K562 (cell line): Measurements from ENCODE around the gene GASK1A. TPM values are rescaled to one million over a fixed set of nuclear protein-coding genes. Genes with fewer than 3 reads are reported as not detected.
A peak's percentile ranks its signal among the peaks of the same experiment; 100 is the strongest.

Experiments
- ATAC-seq: fragments of 200-7000 bp; cut with Tn5 transposase; 3 replicates; pipeline ENCODE4 v1.9.1; 2020; ENCODE audit warnings: moderate library complexity
- BruUV-seq: library from RNA; stranded (reverse); fragments of 400-500 nt; replicated peaks from 2 replicates; lab custom pipeline; 2021; lab: Mats Ljungman, UMichigan
- CTCF ChIA-PET: fragments of 300-600 bp; formaldehyde crosslinking; extraction: SDS; loops from one replicate; lab custom pipeline; 2021; ENCODE audit warnings: low intra/inter-chr PET ratio; lab: Yijun Ruan, JAX
- POLR2A ChIA-PET: fragments of 300-600, 350-650 bp; sonication (Branson Sonifier 250); formaldehyde crosslinking; extraction: SDS; loops from one replicate; lab custom pipeline; 2021; ENCODE audit warnings: antibody characterized with exemption, inconsistent platforms; lab: Yijun Ruan, JAX
- DNase-seq, 4 experiments: peaks; one replicate each; pipeline versions ENCODE4 v3.0.0 to v3.0.0-alpha.2; 2011 to 2018; ENCODE audit warnings: low spot score in 3 of 4, mixed read lengths in 3 of 4; ENCODE audit errors: extremely low read depth in 1 of 4
- FAIRE-seq: peaks from 2 replicates; lab custom pipeline; 2011; peaks lifted over from hg19 to GRCh38; lab: Jason Lieb, UNC
- H2AFZ ChIP-seq: 2 replicates; pipeline ENCODE4 v1.6.0; 2011; ENCODE audit warnings: low read depth, low read length, control low read depth, inconsistent platforms
- H3K27ac ChIP-seq: fragments of 200-600 bp; 3 replicates; pipeline ENCODE4 v1.8.0; 2011; ENCODE audit warnings: low read depth, mild to moderate bottlenecking, control low read depth, inconsistent platforms, low read length, moderate library complexity, mixed read lengths; ENCODE audit errors: extremely low read depth
- H3K27me3 ChIP-seq, 2 experiments: fragments of 300-600 bp in 1 of 2; 2 replicates in 1 of 2; 3 replicates in 1 of 2; pipeline versions ENCODE4 v1.6.0 to v1.8.0; 2011; ENCODE audit warnings: inconsistent platforms in 2 of 2, low read length in 2 of 2, mild to moderate bottlenecking in 1 of 2, mixed read lengths in 1 of 2, moderate library complexity in 1 of 2; ENCODE audit not compliant: control insufficient read depth in 2 of 2, insufficient read depth in 2 of 2
- H3K36me3 ChIP-seq: fragments of 300-600 bp; 3 replicates; pipeline ENCODE4 v1.8.0; 2011; ENCODE audit warnings: mild to moderate bottlenecking, low read length, inconsistent platforms; ENCODE audit not compliant: control insufficient read depth, insufficient read depth
- H3K4me1 ChIP-seq, 2 experiments: fragments of 200-600 bp in 1 of 2; replicated peaks in 1 of 2; 2 replicates in 1 of 2; 3 replicates in 1 of 2; pipeline versions ENCODE4 v1.5.1 to v1.8.0; 2011; ENCODE audit warnings: inconsistent platforms in 2 of 2, low read length in 2 of 2, mild to moderate bottlenecking in 1 of 2, mixed read lengths in 1 of 2, moderate library complexity in 1 of 2; ENCODE audit not compliant: control insufficient read depth in 2 of 2, insufficient read depth in 2 of 2
- H3K4me2 ChIP-seq: 2 replicates; pipeline ENCODE4 v1.6.1; 2011; ENCODE audit warnings: low read length, control low read depth, inconsistent platforms, mixed read lengths; ENCODE audit not compliant: insufficient read depth
- H3K4me3 ChIP-seq: fragments of 200-600 bp; sonication (generic), shearing (Covaris generic); 2 replicates; pipeline ENCODE4 v1.5.1; 2016; ENCODE audit warnings: control low read depth, inconsistent platforms
- H3K79me2 ChIP-seq: fragments of 200-600 bp; 3 replicates; pipeline ENCODE4 v1.8.0; 2011; ENCODE audit warnings: low read length, inconsistent platforms; ENCODE audit not compliant: control insufficient read depth, insufficient read depth
- H3K9ac ChIP-seq, 2 experiments: 2 replicates each; pipeline versions ENCODE4 v1.6.0 to v1.6.1; 2011; ENCODE audit warnings: low read depth in 2 of 2, low read length in 2 of 2, control low read depth in 1 of 2, inconsistent platforms in 1 of 2, mild to moderate bottlenecking in 1 of 2, mixed read lengths in 1 of 2; ENCODE audit not compliant: insufficient read depth in 1 of 2
- H3K9me1 ChIP-seq: one replicate; pipeline ENCODE4 v1.6.0; 2011; ENCODE audit warnings: inconsistent platforms, mild to moderate bottlenecking, low read length, moderate library complexity; ENCODE audit not compliant: control insufficient read depth, insufficient read depth
- H3K9me3 ChIP-seq: replicated peaks from 2 replicates; pipeline ENCODE4 v1.5.1; 2011; ENCODE audit warnings: low read depth, low read length, inconsistent platforms; ENCODE audit not compliant: control insufficient read depth, insufficient read depth
- H4K20me1 ChIP-seq: replicated peaks from 2 replicates; pipeline ENCODE4 v1.6.1; 2011; ENCODE audit warnings: low read length, inconsistent platforms, mixed read lengths; ENCODE audit not compliant: control insufficient read depth, insufficient read depth
- CTCF ChIP-seq, 3 experiments: IDR thresholded peaks in 2 of 3; conservative IDR thresholded peaks in 1 of 3; 2 replicates each; pipeline ENCODE4 v1.5.1; 2011 to 2012; ENCODE audit warnings: low read length in 3 of 3, mild to moderate bottlenecking in 3 of 3, control low read depth in 2 of 3, improper control_type of control experiment in 1 of 3, inconsistent platforms in 1 of 3, low read depth in 1 of 3, mixed read lengths in 1 of 3, moderate library complexity in 1 of 3; ENCODE audit not compliant: insufficient read depth in 2 of 3
- HBP1 ChIP-seq: fragments of 450-650 bp; formaldehyde crosslinking; IDR thresholded peaks from 2 replicates; pipeline ENCODE4 v1.4.0; 2022; ENCODE audit warnings: missing genetic modification characterization
- HES1 ChIP-seq: fragments of 450-650 bp; IDR thresholded peaks from 2 replicates; pipeline ENCODE4 v1.6.1; 2016; ENCODE audit warnings: low read depth, mild to moderate bottlenecking, moderate library complexity
- HOXB6 ChIP-seq: fragments of 250-450 bp; sonication (Bioruptor Pico); IDR thresholded peaks from 2 replicates; pipeline ENCODE4 v1.5.1; 2022; ENCODE audit warnings: mild to moderate bottlenecking, borderline replicate concordance
- WGBS: fragments of 100-300 bp; shearing (Covaris generic); methylation state at CpG from one replicate; pipeline ENCODE4 v1.1.6; 2016; ENCODE audit warnings: low coverage, mixed read lengths; ENCODE audit not compliant: insufficient coverage; ENCODE audit errors: missing lambda C conversion rate; 5-methylcytosine and 5-hydroxymethylcytosine counted together
- in situ Hi-C: fragments of 300-500 bp; cut with MboI; formaldehyde crosslinking; loops from 4 replicates; pipeline ENCODE4 v1.15.0; 2018; ENCODE audit warnings: inconsistent platforms, mixed read lengths
- intact Hi-C: fragments of 100-400 bp; cut with micrococcal nuclease; formaldehyde crosslinking; loops from 2 replicates; pipeline ENCODE4 v1.14.2; 2022
- polyA plus RNA-seq, 8 experiments: library from polyadenylated mRNA; depleted of rRNA in 4 of 8; stranded (reverse) in 5 of 8; unstranded in 3 of 8; fragments of >200 nt; fragmentation: Nextera tagmentation in 2 of 8; fragmentation: Illumina TruSeq in 1 of 8; extraction: Ambion mirVana in 2 of 8; extraction: Trizol in 1 of 8; gene quantifications; 2 replicates each; pipeline versions ENCODE4 v1.2.1 to v1.2.3, GENCODE V29; 2011 to 2014; ENCODE audit warnings: inconsistent platforms in 1 of 8, missing spikeins in 1 of 8
- total RNA-seq, 7 experiments: library from RNA; depleted of rRNA in 6 of 7; stranded (reverse); fragments of >200 nt in 6 of 7; fragmentation: Illumina TruSeq in 2 of 7; extraction: Trizol in 2 of 7; gene quantifications; 2 replicates each; pipeline versions ENCODE4 v1.2.1 to v1.2.3, GENCODE V29; 2011 to 2021; ENCODE audit warnings: low replicate concordance in 1 of 7

Gene GASK1A
- total and polyA plus RNA-seq, 9 of the 15 experiments (the other 6 are each of a cell fraction or from before 2014, with no cell fraction given), result 0.04 to 0.11 (median 0.05) TPM; not detected in 5

GRCh38 chr3:43009547-43009946 lies 30.4 kb downstream of the GASK1A start:
- Histone ChIP-seq H3K27ac (no peak overlapping the region), H3K79me2 (no peaks in the 10 kb centered on the region), H3K9ac (no peak overlapping the region), H3K9me1 (no peaks in the 10 kb centered on the region), H3K4me1 (no peaks in the 10 kb centered on the region), H4K20me1 (no peaks in the 10 kb centered on the region), H2AFZ (no peak overlapping the region), H3K4me3 (no peak overlapping the region), H3K4me2 (no peak overlapping the region), H3K36me3 (no peaks in the 10 kb centered on the region), H3K27me3 (peaks cover 3% of the 10 kb centered on the region in 2 experiments; a peak in 2 of 5 replicates), H3K9me3 (no peaks in the 10 kb centered on the region)
- no TSS peak for BruUV-seq
- ChIA-PET POLR2A (no interaction called here), CTCF (no interaction called here)
- no peak for ATAC-seq
- intact Hi-C loops, result no loop called here
- no peak for TF ChIP-seq HES1
- TF ChIP-seq CTCF (IDR thresholded peaks at IDR 0.05 in 2 of 3, conservative IDR thresholded peaks at IDR 0.05 in 1 of 3; ENCODE audit: insufficient read depth in 2 of 3, low read depth in 1 of 3, low read length in 3 of 3), result 0 out of 6 replicates have a peak, but pooled peaks of 1 of the 3 experiments have one; percentile 9
- no peak for DNase-seq
- 0% methylated on average over 3 of the region's 3 CpGs for WGBS
- FAIRE-seq, result peak; percentile 76
- in situ Hi-C loops, result no loop called here

GRCh38 chr3:43010638-43011037 lies 31.5 kb downstream of the GASK1A start:
- Histone ChIP-seq H3K9ac (no peak overlapping the region), H3K27me3 (0 out of 5 replicates have a peak, but pooled peaks cover 0 to 3% of the 10 kb centered on the region in 2 experiments), H3K4me3 (no peak overlapping the region), H3K36me3 (no peaks in the 10 kb centered on the region), H3K79me2 (no peaks in the 10 kb centered on the region), H3K9me1 (no peaks in the 10 kb centered on the region), H2AFZ (no peak overlapping the region), H4K20me1 (no peaks in the 10 kb centered on the region), H3K4me1 (no peaks in the 10 kb centered on the region), H3K27ac (no peak overlapping the region), H3K9me3 (no peaks in the 10 kb centered on the region; the same call in 1 of the 2 replicates), H3K4me2 (no peak overlapping the region)
- no peak for FAIRE-seq
- no TSS peak for BruUV-seq
- ATAC-seq, result no peak
- ChIA-PET POLR2A (no interaction called here), CTCF (no interaction called here)
- intact Hi-C loops (no loop called here), in situ Hi-C loops (no loop called here)
- TF ChIP-seq HOXB6 (CRISPR knock-in tag), result no peak
- TF ChIP-seq HBP1 (CRISPR knock-in tag), result no peak
- no peak for DNase-seq
